Bone marrow (tissue), 2 donors: ENCODE data around the gene CHADL.
A peak's percentile ranks its signal among the peaks of the same experiment; 100 is the strongest.

Experiments
- DNase-seq, 2 donors: peaks; one replicate each; lab custom pipeline; 2025; lab: John Stamatoyannopoulos, UW

CHADL gene

GRCh38 chr22:41229730-41230400 lies 10.9 kb downstream of the CHADL start:
- DNase-seq: peak in 1 of 2 donors; percentile 71

- no peak for DNase-seq
These were observed 11.5 kb downstream of the CHADL start for GRCh38 chr22:41229215-41229614.

GRCh38 chr22:41226723-41227655 lies 13.7 kb downstream of the CHADL start:
- no peak for DNase-seq

GRCh38 chr22:41223535-41223934 lies 17.2 kb downstream of the CHADL start:
- no peak for DNase-seq

GRCh38 chr22:41222846-41223507 lies 17.8 kb downstream of the CHADL start:
- DNase-seq: no peak

GRCh38 chr22:41217553-41218157 lies 23.1 kb downstream of the CHADL start:
- DNase-seq: peak; percentile 34 to 95

- no peak for DNase-seq
These were observed 23.7 kb downstream of the CHADL start for GRCh38 chr22:41216984-41217383.

- DNase-seq: no peak
These were observed 24.8 kb downstream of the CHADL start for GRCh38 chr22:41215926-41216325.

GRCh38 chr22:41215409-41215808 lies 25.3 kb downstream of the CHADL start:
- no peak for DNase-seq

- no peak for DNase-seq
These were observed 34.0 kb downstream of the CHADL start for GRCh38 chr22:41206719-41207118.

GRCh38 chr22:41204992-41205900 lies 35.5 kb downstream of the CHADL start, which contains the start of gene L3MBTL2:
TSS of gene L3MBTL2 (plus strand) at chr22:41205312. CDS start at chr22:41205363, 51 bp downstream.
- DNase-seq: peak; percentile 82 to 88

- DNase-seq: no peak
These were observed 36.7 kb downstream of the CHADL start for GRCh38 chr22:41204066-41204465.

GRCh38 chr22:41203118-41203517 lies 37.6 kb downstream of the CHADL start:
- DNase-seq: no peak

- no peak for DNase-seq
These were observed 39.6 kb downstream of the CHADL start for GRCh38 chr22:41201141-41201540.

GRCh38 chr22:41198027-41198580 lies 42.6 kb downstream of the CHADL start:
- peak in 1 of 2 donors; percentile 26 for DNase-seq

- peak; percentile 67 to 74 for DNase-seq
These were observed 43.4 kb downstream of the CHADL start for GRCh38 chr22:41197038-41197972.

GRCh38 chr22:41193829-41194228 lies 46.9 kb downstream of the CHADL start:
- no peak for DNase-seq

GRCh38 chr22:41191467-41191866 lies 49.3 kb downstream of the CHADL start:
- DNase-seq: no peak

GRCh38 chr22:41184679-41185078 lies 56.1 kb downstream of the CHADL start:
- no peak for DNase-seq
